ENCODE measurements around the gene RRP7A. TPM values are rescaled to one million over a fixed set of nuclear protein-coding genes. Genes with fewer than 3 reads are reported as not detected.

Gene RRP7A
- total and polyA plus RNA-seq, 2 of the 13 experiments (the other 11 are each of a cell fraction or from before 2014, with no cell fraction given), result 15.3 to 41.6 TPM

DNA sequence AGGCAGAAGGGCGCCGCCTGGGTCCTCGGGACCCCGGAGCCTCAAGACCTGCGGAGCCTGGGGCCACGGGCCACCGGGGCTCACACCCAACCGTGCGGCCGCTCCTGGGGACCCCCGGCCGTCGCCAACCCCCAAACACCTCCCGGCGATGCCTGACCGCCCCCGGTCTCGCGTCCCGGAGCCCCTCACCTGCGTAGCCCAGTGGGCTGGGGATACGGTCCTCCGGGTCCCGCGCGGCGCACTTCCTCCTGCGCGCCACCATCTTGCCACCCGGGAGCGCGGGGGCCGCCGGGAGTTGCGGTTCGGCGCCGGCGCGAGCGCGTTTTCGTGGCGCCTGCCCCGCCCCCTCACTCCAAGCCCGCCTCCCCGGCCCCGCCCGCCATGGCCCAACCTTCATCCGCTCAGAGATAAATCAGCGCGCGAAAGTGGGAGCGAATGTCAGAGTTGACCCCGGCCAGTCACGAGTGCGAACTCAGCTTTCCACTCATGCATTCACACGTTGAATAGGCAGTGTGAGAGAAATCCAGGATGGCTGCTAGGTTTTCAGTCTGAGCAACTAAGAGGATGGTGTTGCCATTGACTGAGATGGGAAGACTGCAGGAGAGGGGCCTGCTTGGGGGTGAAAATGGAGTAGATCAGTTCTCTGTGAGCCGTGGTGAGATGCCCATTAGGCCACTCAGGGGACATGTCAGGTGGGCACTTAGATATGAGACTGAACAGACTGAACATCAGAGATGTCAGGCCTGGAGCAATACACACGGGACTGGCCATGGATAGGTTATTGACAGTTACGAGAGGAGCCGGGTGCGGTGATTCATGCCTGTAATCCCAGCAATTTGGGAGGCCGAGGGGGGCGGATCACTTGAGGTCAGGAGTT lies at the start of gene RRP7A (continued):
- no peak for TF ChIP-seq FLYWCH1 (CRISPR knock-in tag; IDR thresholded peaks at IDR 0.05)
- no peak for TF ChIP-seq HMGA1 (CRISPR knock-in tag; conservative IDR thresholded peaks at IDR 0.05)
- TF ChIP-seq, protein P1, sequence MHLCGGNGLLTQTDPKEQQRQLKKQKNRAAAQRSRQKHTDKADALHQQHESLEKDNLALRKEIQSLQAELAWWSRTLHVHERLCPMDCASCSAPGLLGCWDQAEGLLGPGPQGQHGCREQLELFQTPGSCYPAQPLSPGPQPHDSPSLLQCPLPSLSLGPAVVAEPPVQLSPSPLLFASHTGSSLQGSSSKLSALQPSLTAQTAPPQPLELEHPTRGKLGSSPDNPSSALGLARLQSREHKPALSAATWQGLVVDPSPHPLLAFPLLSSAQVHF (CRISPR knock-in tag; IDR thresholded peaks at IDR 0.05), result no peak
- TF ChIP-seq, protein P2, sequence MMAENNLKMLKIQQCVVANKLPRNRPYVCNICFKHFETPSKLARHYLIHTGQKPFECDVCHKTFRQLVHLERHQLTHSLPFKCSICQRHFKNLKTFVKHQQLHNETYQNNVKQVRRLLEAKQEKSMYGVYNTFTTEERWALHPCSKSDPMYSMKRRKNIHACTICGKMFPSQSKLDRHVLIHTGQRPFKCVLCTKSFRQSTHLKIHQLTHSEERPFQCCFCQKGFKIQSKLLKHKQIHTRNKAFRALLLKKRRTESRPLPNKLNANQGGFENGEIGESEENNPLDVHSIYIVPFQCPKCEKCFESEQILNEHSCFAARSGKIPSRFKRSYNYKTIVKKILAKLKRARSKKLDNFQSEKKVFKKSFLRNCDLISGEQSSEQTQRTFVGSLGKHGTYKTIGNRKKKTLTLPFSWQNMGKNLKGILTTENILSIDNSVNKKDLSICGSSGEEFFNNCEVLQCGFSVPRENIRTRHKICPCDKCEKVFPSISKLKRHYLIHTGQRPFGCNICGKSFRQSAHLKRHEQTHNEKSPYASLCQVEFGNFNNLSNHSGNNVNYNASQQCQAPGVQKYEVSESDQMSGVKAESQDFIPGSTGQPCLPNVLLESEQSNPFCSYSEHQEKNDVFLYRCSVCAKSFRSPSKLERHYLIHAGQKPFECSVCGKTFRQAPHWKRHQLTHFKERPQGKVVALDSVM (CRISPR knock-in tag; IDR thresholded peaks at IDR 0.05), result no peak
- TF ChIP-seq GATAD2A (CRISPR knock-in tag; IDR thresholded peaks at IDR 0.05), result no peak
- TF ChIP-seq, protein P3, sequence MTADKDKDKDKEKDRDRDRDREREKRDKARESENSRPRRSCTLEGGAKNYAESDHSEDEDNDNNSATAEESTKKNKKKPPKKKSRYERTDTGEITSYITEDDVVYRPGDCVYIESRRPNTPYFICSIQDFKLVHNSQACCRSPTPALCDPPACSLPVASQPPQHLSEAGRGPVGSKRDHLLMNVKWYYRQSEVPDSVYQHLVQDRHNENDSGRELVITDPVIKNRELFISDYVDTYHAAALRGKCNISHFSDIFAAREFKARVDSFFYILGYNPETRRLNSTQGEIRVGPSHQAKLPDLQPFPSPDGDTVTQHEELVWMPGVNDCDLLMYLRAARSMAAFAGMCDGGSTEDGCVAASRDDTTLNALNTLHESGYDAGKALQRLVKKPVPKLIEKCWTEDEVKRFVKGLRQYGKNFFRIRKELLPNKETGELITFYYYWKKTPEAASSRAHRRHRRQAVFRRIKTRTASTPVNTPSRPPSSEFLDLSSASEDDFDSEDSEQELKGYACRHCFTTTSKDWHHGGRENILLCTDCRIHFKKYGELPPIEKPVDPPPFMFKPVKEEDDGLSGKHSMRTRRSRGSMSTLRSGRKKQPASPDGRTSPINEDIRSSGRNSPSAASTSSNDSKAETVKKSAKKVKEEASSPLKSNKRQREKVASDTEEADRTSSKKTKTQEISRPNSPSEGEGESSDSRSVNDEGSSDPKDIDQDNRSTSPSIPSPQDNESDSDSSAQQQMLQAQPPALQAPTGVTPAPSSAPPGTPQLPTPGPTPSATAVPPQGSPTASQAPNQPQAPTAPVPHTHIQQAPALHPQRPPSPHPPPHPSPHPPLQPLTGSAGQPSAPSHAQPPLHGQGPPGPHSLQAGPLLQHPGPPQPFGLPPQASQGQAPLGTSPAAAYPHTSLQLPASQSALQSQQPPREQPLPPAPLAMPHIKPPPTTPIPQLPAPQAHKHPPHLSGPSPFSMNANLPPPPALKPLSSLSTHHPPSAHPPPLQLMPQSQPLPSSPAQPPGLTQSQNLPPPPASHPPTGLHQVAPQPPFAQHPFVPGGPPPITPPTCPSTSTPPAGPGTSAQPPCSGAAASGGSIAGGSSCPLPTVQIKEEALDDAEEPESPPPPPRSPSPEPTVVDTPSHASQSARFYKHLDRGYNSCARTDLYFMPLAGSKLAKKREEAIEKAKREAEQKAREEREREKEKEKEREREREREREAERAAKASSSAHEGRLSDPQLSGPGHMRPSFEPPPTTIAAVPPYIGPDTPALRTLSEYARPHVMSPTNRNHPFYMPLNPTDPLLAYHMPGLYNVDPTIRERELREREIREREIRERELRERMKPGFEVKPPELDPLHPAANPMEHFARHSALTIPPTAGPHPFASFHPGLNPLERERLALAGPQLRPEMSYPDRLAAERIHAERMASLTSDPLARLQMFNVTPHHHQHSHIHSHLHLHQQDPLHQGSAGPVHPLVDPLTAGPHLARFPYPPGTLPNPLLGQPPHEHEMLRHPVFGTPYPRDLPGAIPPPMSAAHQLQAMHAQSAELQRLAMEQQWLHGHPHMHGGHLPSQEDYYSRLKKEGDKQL (CRISPR knock-in tag; IDR thresholded peaks at IDR 0.05; ENCODE audit: low read depth), result no peak
- TF ChIP-seq ZNF569 (CRISPR knock-in tag; IDR thresholded peaks at IDR 0.05; ENCODE audit: borderline replicate concordance), result no peak
- TF ChIP-seq ZNF292 (CRISPR knock-in tag; IDR thresholded peaks at IDR 0.05; ENCODE audit: borderline replicate concordance, low read depth), result 0 out of 2 replicates have a peak, but pooled peaks have one; percentile 4
- 0 out of 2 replicates have a peak, but pooled peaks have one; percentile 38 for TF ChIP-seq SIN3B (IDR thresholded peaks at IDR 0.05; ENCODE audit: low read length)
- no peak for TF ChIP-seq STAG1 (CRISPR knock-in tag; IDR thresholded peaks at IDR 0.05)
- TF ChIP-seq MZF1 (CRISPR knock-in tag; IDR thresholded peaks at IDR 0.05; ENCODE audit: borderline replicate concordance), result no peak
- no peak for TF ChIP-seq IRX3 (CRISPR knock-in tag; IDR thresholded peaks at IDR 0.05; ENCODE audit: borderline replicate concordance, low read depth)
- no peak for TF ChIP-seq ZKSCAN5 (CRISPR knock-in tag; IDR thresholded peaks at IDR 0.05)
- no peak for TF ChIP-seq NKX3-1 (CRISPR knock-in tag; IDR thresholded peaks at IDR 0.05)
- peak; percentile 41; the same call in 1 of the 2 replicates for TF ChIP-seq ZSCAN21 (CRISPR knock-in tag; IDR thresholded peaks at IDR 0.05; ENCODE audit: borderline replicate concordance)
- TF ChIP-seq PCBP2 (optimal IDR thresholded peaks at IDR 0.05; ENCODE audit: low read depth, low read length, poor library complexity, severe bottlenecking), result no peak
- no peak for TF ChIP-seq SMAD3 (CRISPR knock-in tag; IDR thresholded peaks at IDR 0.05)
- TF ChIP-seq DNMT1 (CRISPR knock-in tag; IDR thresholded peaks at IDR 0.05), result no peak
- no peak for TF ChIP-seq ZBTB21 (CRISPR knock-in tag; IDR thresholded peaks at IDR 0.05)
- TF ChIP-seq, protein P4, sequence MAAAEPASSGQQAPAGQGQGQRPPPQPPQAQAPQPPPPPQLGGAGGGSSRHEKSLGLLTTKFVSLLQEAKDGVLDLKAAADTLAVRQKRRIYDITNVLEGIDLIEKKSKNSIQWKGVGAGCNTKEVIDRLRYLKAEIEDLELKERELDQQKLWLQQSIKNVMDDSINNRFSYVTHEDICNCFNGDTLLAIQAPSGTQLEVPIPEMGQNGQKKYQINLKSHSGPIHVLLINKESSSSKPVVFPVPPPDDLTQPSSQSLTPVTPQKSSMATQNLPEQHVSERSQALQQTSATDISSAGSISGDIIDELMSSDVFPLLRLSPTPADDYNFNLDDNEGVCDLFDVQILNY (CRISPR knock-in tag; conservative IDR thresholded peaks at IDR 0.05), result peak; percentile 66; the same call in 1 of the 2 replicates
- TF ChIP-seq POLR2A (IDR thresholded peaks at IDR 0.05; ENCODE audit: insufficient read depth in 1 of 2, low read depth in 2 of 2, low read length in 2 of 2), result peak in 1 of 2 experiments; percentile 75; a peak in 2 of 4 replicates
- TF ChIP-seq ZNF605 (CRISPR knock-in tag; IDR thresholded peaks at IDR 0.05), result no peak
